Activated CD8-positive, alpha-beta memory T cell treated with anti-CD3 and anti-CD28 coated beads, Interleukin-2, amount 50 U/mL, for 1 hour (primary cell): ENCODE measurements around the gene RPP30.
"Not testable (repeated sequence)": the region's sequence is repeated elsewhere in the genome, so short reads cannot be mapped to it uniquely, and the experiment has no call there.

ENCODE experiments used
- DNase-seq: peaks from one replicate; pipeline ENCODE4 v3.0.0-alpha.2; 2020; ENCODE audit errors: extremely low read depth

Gene RPP30

GRCh38 chr10:90871279-90871765, 452 bp upstream of the RPP30 start:
- no peak for DNase-seq

- DNase-seq, result no peak
Observed at GRCh38 chr10:90872648-90873020, 860 bp downstream of the RPP30 start.

- no peak for DNase-seq
Observed at GRCh38 chr10:90879062-90879461, 7.3 kb downstream of the RPP30 start.

- DNase-seq, result not testable (repeated sequence)
Observed at GRCh38 chr10:90880059-90880719, 8.4 kb downstream of the RPP30 start.

GRCh38 chr10:90884431-90884830, 12.7 kb downstream of the RPP30 start:
- no peak for DNase-seq

GRCh38 chr10:90885176-90885575, 13.4 kb downstream of the RPP30 start:
- DNase-seq, result no peak

GRCh38 chr10:90887555-90887954, 15.8 kb downstream of the RPP30 start:
- DNase-seq, result no peak

GRCh38 chr10:90888387-90888786, 16.6 kb downstream of the RPP30 start:
- DNase-seq, result no peak

GRCh38 chr10:90889636-90890035, 17.9 kb downstream of the RPP30 start:
- DNase-seq, result no peak

GRCh38 chr10:90890347-90890746, 18.6 kb downstream of the RPP30 start:
- no peak for DNase-seq

- no peak for DNase-seq
Observed at GRCh38 chr10:90893190-90893589, 21.4 kb downstream of the RPP30 start.

GRCh38 chr10:90896916-90897315, 25.1 kb downstream of the RPP30 start:
- not testable (repeated sequence) for DNase-seq

- no peak for DNase-seq
Observed at GRCh38 chr10:90905925-90906324, 34.2 kb downstream of the RPP30 start.

- DNase-seq, result no peak
Observed at GRCh38 chr10:90906596-90906995, 34.8 kb downstream of the RPP30 start.

GRCh38 chr10:90911133-90912051, 39.6 kb downstream of the RPP30 start:
- no peak for DNase-seq

GRCh38 chr10:90912174-90912573, 40.4 kb downstream of the RPP30 start:
- DNase-seq, result no peak

GRCh38 chr10:90912854-90913479, 41.2 kb downstream of the RPP30 start:
- no peak for DNase-seq

GRCh38 chr10:90913774-90914420, 42.1 kb downstream of the RPP30 start:
- DNase-seq, result no peak

GRCh38 chr10:90914992-90915765, 43.4 kb downstream of the RPP30 start:
- no peak for DNase-seq

- DNase-seq, result no peak
Observed at GRCh38 chr10:90915766-90916075, 43.9 kb downstream of the RPP30 start.
